Bronchial smooth muscle cell (primary cell): ENCODE results near the gene CDC27. TPM values are rescaled to one million over a fixed set of nuclear protein-coding genes. Genes with fewer than 3 reads are reported as not detected.

Experiments used
- total RNA-seq: library from RNA; depleted of rRNA; stranded (reverse); fragments of >200 nt; gene quantifications from 2 replicates; pipeline ENCODE4 v1.2.1, GENCODE V29; 2014

The CDC27 gene
- total RNA-seq, result 70.2 and 78.7 TPM in 2 replicates

GRCh38 chr17:47188876-47189731, at the start of gene CDC27:
CDC27 (minus strand) TSS chr17:47189295; CDS start chr17:47189172, 123 bp downstream.

GRCh38 chr17:47208744-47209488, 19.8 kb upstream of the CDC27 start, which contains the start of gene MYL4:
MYL4 (plus strand) TSS chr17:47209348; CDS start chr17:47209423, 75 bp downstream.

Other genes with a start within 250 kb of the CDC27 start
- gene RPRML, start 210.0 kb downstream of the CDC27 start, total RNA-seq, result not detected in 2 replicates
- gene MYL4, start 20.1 kb upstream of the CDC27 start, total RNA-seq, result not detected in 2 replicates
- gene ITGB3, start 64.5 kb upstream of the CDC27 start, total RNA-seq, result 4.7 and 7.2 TPM in 2 replicates
- 5.8 and 11.1 TPM in 2 replicates for gene EFCAB13, start 134.7 kb upstream of the CDC27 start, total RNA-seq